GM12878 (cell line): ENCODE measurements around the gene ANKRD31.

Experiments used
- BCL11A ChIP-seq: IDR thresholded peaks from 2 replicates; pipeline ENCODE4 v1.6.1; 2011; ENCODE audit warnings: low read depth, low read length
- CHD4 ChIP-seq: fragments of 200-600 bp; sonication (generic); IDR thresholded peaks from 2 replicates; pipeline ENCODE4 v1.6.1; 2016; ENCODE audit warnings: mild to moderate bottlenecking
- CTCF ChIP-seq, 3 experiments: IDR thresholded peaks in 2 of 3; conservative IDR thresholded peaks in 1 of 3; 2 replicates each; pipeline ENCODE4 v1.5.1; 2011; ENCODE audit warnings: low read depth in 3 of 3, low read length in 3 of 3, mild to moderate bottlenecking in 3 of 3, control low read depth in 2 of 3, moderate library complexity in 2 of 3, inconsistent platforms in 1 of 3, mixed read lengths in 1 of 3; ENCODE audit not compliant: control insufficient read depth in 2 of 3, insufficient read depth in 1 of 3; ENCODE audit errors: extremely low read depth in 1 of 3
- EP300 ChIP-seq, 2 experiments: fragments of 150-350 bp in 1 of 2; IDR thresholded peaks; 2 replicates each; pipeline ENCODE4 v1.6.1; 2011 to 2012; ENCODE audit warnings: low read depth in 2 of 2, low read length in 2 of 2, borderline replicate concordance in 1 of 2, improper control_type of control experiment in 1 of 2, inconsistent platforms in 1 of 2; ENCODE audit not compliant: control insufficient read depth in 1 of 2
- EZH2 ChIP-seq: IDR thresholded peaks from 2 replicates; pipeline ENCODE4 v1.6.1; 2012; ENCODE audit warnings: low read depth, mild to moderate bottlenecking, control low read depth, inconsistent platforms, low read length, borderline replicate concordance; ENCODE audit not compliant: control insufficient read depth
- FOXK2 ChIP-seq: fragments of 450-650 bp; IDR thresholded peaks from 2 replicates; pipeline ENCODE4 v1.6.1; 2017; ENCODE audit warnings: mild to moderate bottlenecking, moderate library complexity
- IKZF1 ChIP-seq: fragments of 450-650 bp; conservative IDR thresholded peaks from 2 replicates; pipeline ENCODE4 v1.6.1; 2017; ENCODE audit warnings: antibody characterized with exemption, mild to moderate bottlenecking
- KDM1A ChIP-seq: fragments of 200-600 bp; sonication (generic); IDR thresholded peaks from 2 replicates; pipeline ENCODE4 v1.6.1; 2016; ENCODE audit warnings: borderline replicate concordance
- NR2C2 ChIP-seq: IDR thresholded peaks from 2 replicates; pipeline ENCODE4 v1.6.1; 2011; ENCODE audit warnings: borderline replicate concordance, low read depth; ENCODE audit not compliant: control insufficient read depth, insufficient read length
- POLR2A ChIP-seq: IDR thresholded peaks from 2 replicates; pipeline ENCODE4 v1.6.1; 2011; ENCODE audit warnings: low read depth, mild to moderate bottlenecking, low read length
- USF1 ChIP-seq: IDR thresholded peaks from 2 replicates; pipeline ENCODE4 v1.6.1; 2011; ENCODE audit warnings: borderline replicate concordance, low read depth, mild to moderate bottlenecking, moderate library complexity, mixed read lengths, low read length; ENCODE audit not compliant: insufficient read depth; ENCODE audit errors: extremely low read length

- TF ChIP-seq EP300 (IDR thresholded peaks at IDR 0.05; ENCODE audit: borderline replicate concordance in 1 of 2, control insufficient read depth in 1 of 2, low read depth in 2 of 2, low read length in 2 of 2) (no peak), FOXK2 (no peak), IKZF1 (no peak), CHD4 (no peak), BCL11A (no peak), POLR2A (no peak), KDM1A (no peak), USF1 (no peak), CTCF (IDR thresholded peaks at IDR 0.05 in 2 of 3, conservative IDR thresholded peaks at IDR 0.05 in 1 of 3; ENCODE audit: control insufficient read depth in 2 of 3, extremely low read depth in 1 of 3, insufficient read depth in 1 of 3, low read depth in 3 of 3, low read length in 3 of 3) (no peak), EZH2 (no peak), NR2C2 (no peak)
Measured at GRCh38 chr5:75168026-75168735, 68.5 kb downstream of the ANKRD31 start.
